Measurements from ENCODE around the gene BBOF1.

Gene BBOF1, protein sequence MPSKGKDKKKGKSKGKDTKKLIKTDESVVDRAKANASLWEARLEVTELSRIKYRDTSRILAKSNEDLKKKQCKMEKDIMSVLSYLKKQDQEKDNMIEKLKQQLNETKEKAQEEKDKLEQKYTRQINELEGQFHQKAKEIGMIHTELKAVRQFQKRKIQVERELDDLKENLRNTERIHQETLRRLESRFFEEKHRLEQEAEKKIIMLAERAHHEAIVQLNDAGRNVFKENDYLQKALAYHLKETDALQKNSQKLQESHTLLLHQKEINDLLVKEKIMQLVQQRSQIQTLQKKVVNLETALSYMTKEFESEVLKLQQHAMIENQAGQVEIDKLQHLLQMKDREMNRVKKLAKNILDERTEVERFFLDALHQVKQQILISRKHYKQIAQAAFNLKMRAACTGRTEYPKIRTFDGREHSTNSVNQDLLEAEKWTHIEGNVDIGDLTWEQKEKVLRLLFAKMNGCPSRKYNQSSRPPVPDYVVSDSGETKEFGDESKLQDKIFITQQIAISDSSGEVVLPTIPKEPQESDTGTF

GRCh38 chr14:74018586-74019407 lies at the start of gene BBOF1, which contains the start of gene ENTPD5:
Gene BBOF1, plus strand, starts transcription at chr14:74019349. Its CDS starts 130 bp downstream, at chr14:74019479.
Gene ENTPD5, minus strand, starts transcription at chr14:74019288. Its CDS starts 31,186 bp downstream, at chr14:73988102.
- peak within 1 kb of the TSS; percentile 82 for H3K4me3 ChIP-seq (ENCODE audit: low read depth, low read length)
- H3K27me3 ChIP-seq (ENCODE audit: control insufficient read depth, insufficient read depth, low read length): no peaks in the 10 kb centered on the region
- H3K27ac ChIP-seq: peak within 1 kb of the TSS; percentile 90
- peak within 1 kb of the TSS; percentile 65 for H3K9ac ChIP-seq
- no peak for TF ChIP-seq CTCF (IDR thresholded peaks at IDR 0.05)
- H2AFZ ChIP-seq: peak within 1 kb of the TSS; percentile 100
- no peaks in the 10 kb centered on the region for H3K4me1 ChIP-seq
- H3K4me2 ChIP-seq (ENCODE audit: low read length): peak within 1 kb of the TSS; percentile 99
- H3K9me3 ChIP-seq (ENCODE audit: control insufficient read depth, low read length): no peaks in the 10 kb centered on the region
- no peaks in the 10 kb centered on the region for H3K36me3 ChIP-seq (ENCODE audit: control insufficient read depth, insufficient read depth, low read length)
- no peaks in the 10 kb centered on the region for H3K79me2 ChIP-seq

DNA sequence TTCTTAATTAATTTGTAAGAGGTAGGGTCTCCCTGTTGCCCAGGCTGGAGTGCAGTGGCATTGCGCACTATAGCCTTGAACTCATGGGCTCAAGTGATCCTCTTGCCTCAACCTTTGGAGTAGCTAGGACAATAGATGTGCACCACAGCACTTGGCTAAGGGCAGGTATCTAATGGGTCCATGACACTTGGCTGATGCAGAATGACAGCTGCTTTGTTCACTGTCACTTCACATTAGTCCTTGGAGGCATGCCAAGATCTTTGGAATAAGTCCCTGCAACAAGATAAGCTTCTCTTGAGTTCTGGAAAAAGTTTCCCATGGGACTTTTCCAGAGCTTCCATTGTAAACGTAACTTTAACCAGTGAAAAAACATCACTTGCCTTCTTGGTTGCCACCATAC lies 45.7 kb upstream of the BBOF1 start:
- Histone ChIP-seq H3K36me3 (ENCODE audit: control insufficient read depth, insufficient read depth, low read length) (no peaks in the 10 kb centered on the region), H2AFZ (no peak overlapping the region)

DNA sequence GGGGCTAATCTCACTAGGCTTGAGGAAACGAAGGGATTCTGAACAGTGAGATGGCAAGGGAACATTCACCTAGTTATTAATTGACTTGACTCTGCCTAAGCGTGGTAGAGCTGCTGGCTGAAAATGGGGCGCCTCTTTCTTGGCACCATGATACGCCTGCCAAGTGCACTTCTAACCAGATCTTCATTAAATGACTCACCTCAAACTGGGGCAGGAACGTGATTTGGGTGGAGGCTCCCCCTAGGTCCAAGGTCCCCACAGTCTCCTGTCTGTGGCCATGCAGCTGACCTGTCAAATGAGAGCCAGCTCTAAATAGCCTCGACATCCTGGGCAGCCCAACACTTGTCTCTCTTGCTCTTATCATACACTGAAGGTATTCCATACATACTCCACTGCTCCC lies 43.0 kb upstream of the BBOF1 start:
- H3K9ac ChIP-seq: no peak overlapping the region

More for the DNA sequence above, 45.7 kb upstream of the BBOF1 start:
- no peak overlapping the region for H3K4me3 ChIP-seq (ENCODE audit: low read depth, low read length)
- no peaks in the 10 kb centered on the region for H3K4me1 ChIP-seq
- no peak for TF ChIP-seq CTCF (IDR thresholded peaks at IDR 0.05)
- no peaks in the 10 kb centered on the region for H3K27me3 ChIP-seq (ENCODE audit: control insufficient read depth, insufficient read depth, low read length)
- H3K9ac ChIP-seq: no peak overlapping the region
- H3K9me3 ChIP-seq (ENCODE audit: control insufficient read depth, low read length): no peaks in the 10 kb centered on the region
- H3K4me2 ChIP-seq (ENCODE audit: low read length): no peak overlapping the region
- no peak overlapping the region for H3K27ac ChIP-seq
- no peaks in the 10 kb centered on the region for H3K79me2 ChIP-seq

DNA sequence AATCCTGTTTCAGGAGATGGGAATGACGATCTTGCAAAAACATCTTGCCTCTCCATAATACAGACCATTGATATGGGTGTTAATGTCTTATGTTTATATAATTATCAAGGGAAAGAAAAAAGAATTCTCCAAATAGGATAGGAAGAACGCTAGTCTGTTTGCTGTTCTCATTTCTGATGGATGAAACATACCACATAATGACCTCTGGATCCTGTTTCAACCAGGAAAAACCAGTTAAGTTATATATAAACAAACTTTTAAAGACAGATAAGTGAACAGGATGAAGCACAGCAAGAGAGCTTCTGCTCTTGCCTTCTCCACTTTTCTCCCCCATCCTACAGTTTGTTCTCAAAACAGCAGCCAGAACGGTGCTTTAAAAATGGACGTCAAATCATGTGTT lies 41.3 kb upstream of the BBOF1 start:
- Histone ChIP-seq H3K27ac (no peak overlapping the region), H3K27me3 (ENCODE audit: control insufficient read depth, insufficient read depth, low read length) (no peaks in the 10 kb centered on the region), H3K4me2 (ENCODE audit: low read length) (no peak overlapping the region), H3K4me3 (ENCODE audit: low read depth, low read length) (no peak overlapping the region), H3K9ac (no peak overlapping the region), H3K4me1 (no peaks in the 10 kb centered on the region), H2AFZ (no peak overlapping the region), H3K79me2 (no peaks in the 10 kb centered on the region), H3K36me3 (ENCODE audit: control insufficient read depth, insufficient read depth, low read length) (no peaks in the 10 kb centered on the region), H3K9me3 (ENCODE audit: control insufficient read depth, low read length) (no peaks in the 10 kb centered on the region)
- TF ChIP-seq CTCF (IDR thresholded peaks at IDR 0.05): no peak

More for the DNA sequence above, 43.0 kb upstream of the BBOF1 start:
- H3K4me3 ChIP-seq (ENCODE audit: low read depth, low read length): no peak overlapping the region
- H3K36me3 ChIP-seq (ENCODE audit: control insufficient read depth, insufficient read depth, low read length): no peaks in the 10 kb centered on the region
- H3K79me2 ChIP-seq: no peaks in the 10 kb centered on the region
- H3K9me3 ChIP-seq (ENCODE audit: control insufficient read depth, low read length): no peaks in the 10 kb centered on the region
- H3K4me1 ChIP-seq: no peaks in the 10 kb centered on the region
- H3K4me2 ChIP-seq (ENCODE audit: low read length): no peak overlapping the region
- no peak for TF ChIP-seq CTCF (IDR thresholded peaks at IDR 0.05)
- H2AFZ ChIP-seq: no peak overlapping the region
- H3K27me3 ChIP-seq (ENCODE audit: control insufficient read depth, insufficient read depth, low read length): no peaks in the 10 kb centered on the region
- no peak overlapping the region for H3K27ac ChIP-seq

Measured in parathyroid adenoma (tissue), 2 donors.